Heart left ventricle (tissue), 16 donors: ENCODE results near the gene ABCC8. TPM values are rescaled to one million over a fixed set of nuclear protein-coding genes. Genes with fewer than 3 reads are reported as not detected.

Source experiments
- ATAC-seq, 4 donors: fragments of 200-7000 bp; cut with Tn5 transposase; one replicate each; pipeline ENCODE4 v1.9.1; 2020 to 2022; ENCODE audit warnings: moderate library complexity in 4 of 4, mild to moderate bottlenecking in 3 of 4, moderate number of reproducible peaks in 1 of 4
- DNase-seq, 5 donors: peaks; one replicate each; pipeline ENCODE4 v3.0.0-alpha.2; 2020
- H3K27ac ChIP-seq, 12 donors: fragments of 200-600 bp; sonication (generic) in 4 of 12; one replicate each; pipeline versions ENCODE4 v1.5.0 to v1.8.0; 2016 to 2022; ENCODE audit warnings: mild to moderate bottlenecking in 2 of 12
- H3K27me3 ChIP-seq, 9 donors: fragments of 200-600 bp; sonication (generic) in 2 of 9; one replicate each; pipeline versions ENCODE4 v1.5.1 to v1.8.0; 2016 to 2022; ENCODE audit warnings: mild to moderate bottlenecking in 3 of 9
- H3K36me3 ChIP-seq, 9 donors: fragments of 200-600 bp; sonication (generic) in 2 of 9; one replicate each; pipeline versions ENCODE4 v1.5.0 to v1.8.0; 2018 to 2022; ENCODE audit warnings: mild to moderate bottlenecking in 2 of 9
- H3K4me1 ChIP-seq, 12 donors: fragments of 200-600 bp; sonication (generic) in 4 of 12; one replicate each; pipeline versions ENCODE4 v1.5.0 to v1.8.0; 2016 to 2022; ENCODE audit warnings: mild to moderate bottlenecking in 3 of 12
- H3K4me3 ChIP-seq, 12 donors: fragments of 200-600 bp; sonication (generic) in 4 of 12; one replicate each; pipeline versions ENCODE4 v1.5.0 to v1.8.0; 2017 to 2022; ENCODE audit warnings: mild to moderate bottlenecking in 9 of 12, moderate library complexity in 4 of 12
- H3K9me3 ChIP-seq, 12 donors: fragments of 200-600 bp; sonication (generic) in 4 of 12; one replicate each; pipeline versions ENCODE4 v1.5.0 to v1.8.0; 2016 to 2022; ENCODE audit warnings: mild to moderate bottlenecking in 1 of 12
- POLR2A ChIP-seq, 2 donors: fragments of 450-650 bp; IDR thresholded peaks; one replicate each; pipeline ENCODE4 v1.6.1; 2017; ENCODE audit warnings: antibody characterized with exemption in 2 of 2, mild to moderate bottlenecking in 2 of 2, moderate library complexity in 2 of 2
- WGBS, 4 donors: extraction: QIAGEN DNeasy Blood & Tissue Kit in 2 of 4; methylation state at CpG; one replicate each; pipeline versions ENCODE4 v1.1.5 to v1.1.7; 2013 to 2018; 5-methylcytosine and 5-hydroxymethylcytosine counted together
- intact Hi-C, 10 donors: fragments of 100-400 bp; cut with DNase I; formaldehyde crosslinking; loops; one replicate each; pipeline versions ENCODE4 v1.11.1 to v1.14.2; 2022
- polyA plus RNA-seq, 2 donors: library from polyadenylated mRNA; stranded (reverse); fragments of 200-250 nt; gene quantifications; one replicate each; pipeline ENCODE4 v1.2.3, GENCODE V29; 2013
- total RNA-seq, 9 donors: library from RNA; depleted of rRNA in 2 of 9; stranded (reverse); fragments of >200 nt in 2 of 9; fragmentation: NEBNext Ultra II Directional in 3 of 9; extraction: Animal tissue kit (Norgen Biotek cat#: 25700) in 3 of 9; gene quantifications; one replicate each; pipeline versions ENCODE4 v1.1.0 to v1.2.4, GENCODE V29; 2016 to 2023
- TF ChIP-seq, protein P1 (sequence below), 12 donors: fragments of 200-600 bp; sonication (generic) in 4 of 12; IDR thresholded peaks; one replicate each; pipeline versions ENCODE4 v1.5.0 to v1.8.0; 2018 to 2022; ENCODE audit warnings: antibody characterized with exemption in 12 of 12, mild to moderate bottlenecking in 5 of 12
- donor health status: ischemic (EF 13 %, LVEDD 7.1; RV severe dilation, severe dysfunction).
- donor health status: healthy with polysubstance abuse.
- donor health status: DM: no; HTN: yes; CAD: no.
- donor health status: DM: no; HTN: no; CAD: no.
- donor health status: ischemic (EF 25% LVEDD 6.9; RV normal size, moderate dysfunction).
- donor health status: ischemic (EF 25% LVEDD 5.7; RV mildly dilated, moderate dysfunction).
- donor health status: healthy.
- donor health status: DM: yes; HTN: yes; CAD: no.
- donor health status: ischemic (EF 35%, LVEDD 5.7; RV mildly dilated, moderate dysfunction).
- donor health status: nonischemic (EF 11% LVEDD 7.7; RV severe dilation, severe dysfunction).
- donor health status: DM: yes; HTN: yes; CAD: no.
- donor health status: PGD.
- donor health status: ischemic (EF 29% LVEDD 5.4; RV normal size, mild dysfunction).
- donor health status: nonischemic (EF 23%, LVEDD 6.1; RV moderate dilation, normal function).

ABCC8 gene
- total and polyA plus RNA-seq, 11 donors, result 0.69 to 9.6 (median 3.6) TPM

DNA sequence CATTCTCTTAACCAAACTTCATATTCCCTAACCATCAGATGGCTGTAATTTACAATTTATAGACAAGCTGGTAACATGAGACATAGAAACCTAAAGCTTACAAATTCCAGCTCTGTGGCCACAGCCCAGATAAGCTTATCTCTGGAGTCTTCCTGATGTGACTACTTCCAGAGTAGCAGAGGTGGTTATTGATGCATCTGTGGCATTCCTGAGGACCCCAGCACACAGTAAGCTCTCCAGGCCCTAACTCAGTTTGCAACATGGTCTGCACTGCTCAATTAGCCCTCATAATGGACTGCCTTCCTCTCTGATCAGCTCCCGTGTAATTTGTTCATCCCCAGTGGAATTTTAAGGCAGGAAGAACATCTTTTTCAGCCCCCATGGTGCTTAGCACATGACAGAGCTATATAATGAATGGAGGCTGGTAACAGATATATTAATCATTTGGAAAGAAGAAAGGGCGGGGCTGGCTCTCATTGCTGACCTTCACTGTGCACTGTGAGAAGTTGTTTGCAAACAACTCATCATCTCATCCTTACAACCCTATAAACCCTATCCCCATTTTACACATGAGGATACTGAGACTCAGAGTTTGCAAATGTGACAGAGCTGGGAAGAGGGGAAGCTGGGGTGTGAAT lies 58.1 kb downstream of the ABCC8 start:
- 55 to 63% (median 59%) methylated on average over 2 of the region's 2 CpGs for WGBS, 4 donors
- DNase-seq (no peak), ATAC-seq (no peak)
- Histone ChIP-seq H3K4me1 (peaks cover 0 to 21% (median 0%) of the 10 kb centered on the region in 12 donors), H3K27ac (no peak overlapping the region), H3K9me3 (no peaks in the 10 kb centered on the region), H3K4me3 (no peak overlapping the region), H3K27me3 (peaks cover 0 to 11% (median 0%) of the 10 kb centered on the region in 9 donors), H3K36me3 (no peaks in the 10 kb centered on the region)
- TF ChIP-seq POLR2A (IDR thresholded peaks at IDR 0.05), result no peak
- TF ChIP-seq, protein P1, sequence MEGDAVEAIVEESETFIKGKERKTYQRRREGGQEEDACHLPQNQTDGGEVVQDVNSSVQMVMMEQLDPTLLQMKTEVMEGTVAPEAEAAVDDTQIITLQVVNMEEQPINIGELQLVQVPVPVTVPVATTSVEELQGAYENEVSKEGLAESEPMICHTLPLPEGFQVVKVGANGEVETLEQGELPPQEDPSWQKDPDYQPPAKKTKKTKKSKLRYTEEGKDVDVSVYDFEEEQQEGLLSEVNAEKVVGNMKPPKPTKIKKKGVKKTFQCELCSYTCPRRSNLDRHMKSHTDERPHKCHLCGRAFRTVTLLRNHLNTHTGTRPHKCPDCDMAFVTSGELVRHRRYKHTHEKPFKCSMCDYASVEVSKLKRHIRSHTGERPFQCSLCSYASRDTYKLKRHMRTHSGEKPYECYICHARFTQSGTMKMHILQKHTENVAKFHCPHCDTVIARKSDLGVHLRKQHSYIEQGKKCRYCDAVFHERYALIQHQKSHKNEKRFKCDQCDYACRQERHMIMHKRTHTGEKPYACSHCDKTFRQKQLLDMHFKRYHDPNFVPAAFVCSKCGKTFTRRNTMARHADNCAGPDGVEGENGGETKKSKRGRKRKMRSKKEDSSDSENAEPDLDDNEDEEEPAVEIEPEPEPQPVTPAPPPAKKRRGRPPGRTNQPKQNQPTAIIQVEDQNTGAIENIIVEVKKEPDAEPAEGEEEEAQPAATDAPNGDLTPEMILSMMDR (IDR thresholded peaks at IDR 0.05), result no peak
- intact Hi-C loops, result no loop called here

DNA sequence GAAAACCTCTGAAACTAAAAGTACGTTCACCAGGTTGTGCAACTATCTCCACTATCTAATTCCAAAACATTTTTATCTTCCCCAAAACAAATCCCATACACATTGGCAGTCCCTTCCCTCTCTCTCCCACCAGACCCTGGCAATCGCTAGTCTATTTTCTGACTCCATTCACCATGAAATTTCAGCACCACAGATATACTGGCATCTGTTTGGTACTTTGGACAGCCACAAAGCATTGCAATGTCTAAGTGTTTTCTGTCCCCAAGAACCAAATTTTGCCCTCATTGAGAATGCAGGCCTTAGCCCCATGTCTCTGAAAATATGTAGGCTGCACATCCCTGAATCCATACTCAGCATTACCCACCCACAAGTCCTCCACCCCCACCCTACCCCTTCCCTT lies 60.2 kb downstream of the ABCC8 start:
- Histone ChIP-seq H3K27me3 (peaks cover 0 to 8% (median 0%) of the 10 kb centered on the region in 9 donors), H3K27ac (peak overlapping the region in 3 of 12 donors; percentile 2 to 39 (median 17)), H3K9me3 (no peaks in the 10 kb centered on the region), H3K4me1 (peaks cover 0 to 15% (median 0%) of the 10 kb centered on the region in 12 donors), H3K36me3 (no peaks in the 10 kb centered on the region), H3K4me3 (no peak overlapping the region)
- WGBS, 4 donors, result 53 to 55% (median 54%) methylated on average over 2 of the region's 2 CpGs
- no peak for DNase-seq
- no peak for ATAC-seq
- intact Hi-C loops, result no loop called here
- TF ChIP-seq, protein P1 (IDR thresholded peaks at IDR 0.05), result no peak

DNA sequence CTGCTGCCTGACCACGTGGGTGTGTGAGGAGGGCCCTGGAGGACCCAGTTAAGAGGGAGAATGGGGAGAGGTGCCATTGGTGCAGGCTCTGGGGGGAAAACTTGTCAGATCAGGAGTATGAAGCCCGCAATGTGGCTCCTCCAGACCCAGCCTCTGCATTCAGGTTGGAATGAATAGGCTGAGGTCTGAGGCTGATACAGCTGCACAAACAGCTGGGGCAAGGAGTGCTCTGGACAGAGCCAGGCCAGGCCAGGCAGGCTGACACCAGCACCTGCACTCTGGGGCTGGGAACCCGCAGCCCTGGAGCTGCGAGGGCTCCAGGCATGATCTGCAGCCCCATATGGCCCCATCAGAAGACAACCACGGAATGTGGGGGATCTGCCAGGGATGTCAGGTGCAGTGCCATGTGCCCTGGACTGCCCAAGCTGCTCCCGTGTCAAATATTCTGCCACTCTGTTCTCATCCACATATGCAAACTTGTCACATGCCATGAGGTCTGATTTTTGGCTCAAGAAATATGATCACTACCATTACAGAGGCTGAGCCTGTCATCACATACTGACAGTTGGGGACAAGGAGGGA lies 61.0 kb downstream of the ABCC8 start:
- 47 to 78% (median 55%) methylated on average over 4 to 6 of the region's 6 CpGs for WGBS, 4 donors
- no peak overlapping the region for H3K4me3 ChIP-seq
- TF ChIP-seq, protein P1 (IDR thresholded peaks at IDR 0.05), result no peak
- TF ChIP-seq POLR2A (IDR thresholded peaks at IDR 0.05), result no peak
- H3K27me3 ChIP-seq, result peaks cover 0 to 8% (median 0%) of the 10 kb centered on the region in 9 donors
- intact Hi-C loops, result no loop called here
- H3K9me3 ChIP-seq, result no peaks in the 10 kb centered on the region
- no peaks in the 10 kb centered on the region for H3K36me3 ChIP-seq
- peaks cover 0 to 19% (median 0%) of the 10 kb centered on the region in 12 donors for H3K4me1 ChIP-seq
- H3K27ac ChIP-seq, result peak overlapping the region in 3 of 12 donors; percentile 2 to 46 (median 39)
- DNase-seq (peak in 2 of 5 donors; percentile 36 to 54), ATAC-seq (peak; percentile 34 to 81 (median 56))

DNA sequence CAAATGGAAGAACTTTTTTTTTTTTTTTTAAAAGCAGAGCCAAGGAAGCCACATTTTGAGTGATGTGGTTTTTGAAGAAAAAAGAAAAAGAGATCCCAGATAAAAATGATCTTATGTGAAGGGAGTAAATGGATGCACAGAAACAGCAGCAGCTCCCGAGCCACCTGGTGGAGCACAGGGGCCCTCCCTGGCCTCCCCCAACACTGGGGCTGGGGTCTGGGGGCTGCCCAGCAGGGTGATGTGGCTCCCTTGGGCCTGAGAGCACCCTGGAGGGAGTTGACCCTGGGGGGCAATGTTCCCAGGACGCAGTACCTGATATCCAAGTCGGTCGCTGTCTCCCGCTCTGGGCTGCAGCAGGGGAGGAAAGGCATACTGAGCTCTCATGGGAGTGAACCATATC lies 61.7 kb downstream of the ABCC8 start:
- Histone ChIP-seq H3K4me3 (no peak overlapping the region), H3K27ac (no peak overlapping the region), H3K27me3 (peaks cover 0 to 8% (median 0%) of the 10 kb centered on the region in 9 donors), H3K36me3 (no peaks in the 10 kb centered on the region), H3K4me1 (peaks cover 0 to 22% (median 0%) of the 10 kb centered on the region in 12 donors), H3K9me3 (no peaks in the 10 kb centered on the region)
- intact Hi-C loops, result no loop called here
- ATAC-seq, result no peak
- peak in 1 of 5 donors; percentile 28 for DNase-seq
- TF ChIP-seq, protein P1 (IDR thresholded peaks at IDR 0.05), result no peak
- no peak for TF ChIP-seq POLR2A (IDR thresholded peaks at IDR 0.05)
- 75 to 89% (median 88%) methylated on average over 4 to 5 of the region's 5 CpGs for WGBS, 4 donors
